ENCODE measurements around the gene ANKLE1.
"Not testable (repeated sequence)": the region's sequence is repeated elsewhere in the genome, so short reads cannot be mapped to it uniquely, and the experiment has no call there.

The ANKLE1 gene

DNA sequence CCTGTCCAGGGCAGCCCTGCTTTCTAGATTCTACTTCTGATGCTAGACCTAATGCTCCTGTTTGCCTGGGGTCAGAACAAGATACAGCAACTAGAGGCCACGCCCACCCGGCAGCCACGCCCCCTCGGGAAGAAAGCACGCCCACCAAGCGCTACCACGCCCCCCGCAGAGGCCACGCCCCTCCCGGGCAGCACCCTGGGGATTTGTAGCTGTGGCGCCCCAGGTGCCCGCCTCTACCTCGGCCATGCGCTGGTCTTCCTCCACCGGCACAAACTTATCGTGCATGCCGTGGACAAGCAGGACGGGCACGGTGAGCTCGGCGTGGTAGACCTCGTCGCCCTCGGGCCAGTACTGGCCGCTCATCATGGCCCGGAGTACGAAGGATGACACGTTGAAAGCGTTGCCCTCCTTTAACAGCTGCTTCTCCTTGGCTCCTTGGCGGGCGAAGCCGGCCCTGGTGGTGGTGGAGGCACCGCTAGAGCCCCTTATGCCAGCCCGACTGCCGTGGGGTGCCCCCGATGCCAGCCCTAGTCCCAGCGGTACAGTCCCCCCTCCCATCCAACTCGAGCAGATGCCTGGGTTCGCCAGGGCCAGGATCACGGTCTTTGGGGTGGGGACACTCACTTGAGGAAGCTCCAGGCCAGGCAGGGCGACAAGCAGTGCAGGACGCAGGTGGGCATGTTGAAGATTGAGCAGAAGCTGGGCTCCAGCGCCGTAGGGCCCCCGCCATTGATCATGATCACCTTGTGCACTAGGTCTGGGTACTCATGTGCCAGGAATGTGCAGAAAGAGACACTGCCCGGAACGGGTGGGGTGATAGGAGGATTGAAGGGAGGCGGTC, 12.6 kb downstream of the ANKLE1 start:
- Histone ChIP-seq H3K4me3 (ENCODE audit: low read depth, low read length) (no peak overlapping the region), H3K4me1 (ENCODE audit: control insufficient read depth, insufficient read depth, low read length) (no peaks in the 10 kb centered on the region), H3K36me3 (ENCODE audit: control insufficient read depth in 2 of 2, insufficient read depth in 1 of 2, low read length in 2 of 2) (peaks cover 0 to 40% of the 10 kb centered on the region in 2 experiments; a peak in 2 of 3 replicates), H3K27ac (ENCODE audit: extremely low read depth, low read depth, low read length) (no peak overlapping the region), H3K9me3 (ENCODE audit: control insufficient read depth, insufficient read depth, low read depth, low read length) (no peaks in the 10 kb centered on the region)
- TF ChIP-seq KLF10 (tag by site-specific recombination; IDR thresholded peaks at IDR 0.05) (peak; percentile 63; the same call in 1 of the 2 replicates), ZNF660 (tag by site-specific recombination; IDR thresholded peaks at IDR 0.05) (no peak), ZNF600 (tag by site-specific recombination; IDR thresholded peaks at IDR 0.05) (no peak), KLF9 (tag by site-specific recombination; IDR thresholded peaks at IDR 0.05; ENCODE audit: low read depth) (peak; percentile 100), ZNF23 (tag by site-specific recombination; IDR thresholded peaks at IDR 0.05; ENCODE audit: borderline replicate concordance) (no peak), KLF1 (tag by site-specific recombination; IDR thresholded peaks at IDR 0.05) (peak; percentile 72), ZNF658 (tag by site-specific recombination; IDR thresholded peaks at IDR 0.05) (no peak), PRDM1 (tag by site-specific recombination; IDR thresholded peaks at IDR 0.05) (no peak), KLF16 (tag by site-specific recombination; IDR thresholded peaks at IDR 0.05) (peak; percentile 49; the same call in 1 of the 2 replicates), SP3 (tag by site-specific recombination; IDR thresholded peaks at IDR 0.05) (peak; percentile 76), ZSCAN23 (tag by site-specific recombination; IDR thresholded peaks at IDR 0.05) (no peak), SETDB1 (IDR thresholded peaks at IDR 0.05; ENCODE audit: insufficient read length, low read length) (no peak), ZIC2 (tag by site-specific recombination; IDR thresholded peaks at IDR 0.05) (0 out of 2 replicates have a peak, but pooled peaks have one; percentile 17), KLF8 (tag by site-specific recombination; IDR thresholded peaks at IDR 0.05) (peak; percentile 43; the same call in 1 of the 2 replicates), ZNF530 (tag by site-specific recombination; IDR thresholded peaks at IDR 0.05; ENCODE audit: low read depth) (no peak), ZBTB8A (tag by site-specific recombination; IDR thresholded peaks at IDR 0.05) (peak; percentile 18; the same call in 1 of the 2 replicates), ZNF624 (tag by site-specific recombination; IDR thresholded peaks at IDR 0.05) (no peak)
- TF ChIP-seq, protein P1, sequence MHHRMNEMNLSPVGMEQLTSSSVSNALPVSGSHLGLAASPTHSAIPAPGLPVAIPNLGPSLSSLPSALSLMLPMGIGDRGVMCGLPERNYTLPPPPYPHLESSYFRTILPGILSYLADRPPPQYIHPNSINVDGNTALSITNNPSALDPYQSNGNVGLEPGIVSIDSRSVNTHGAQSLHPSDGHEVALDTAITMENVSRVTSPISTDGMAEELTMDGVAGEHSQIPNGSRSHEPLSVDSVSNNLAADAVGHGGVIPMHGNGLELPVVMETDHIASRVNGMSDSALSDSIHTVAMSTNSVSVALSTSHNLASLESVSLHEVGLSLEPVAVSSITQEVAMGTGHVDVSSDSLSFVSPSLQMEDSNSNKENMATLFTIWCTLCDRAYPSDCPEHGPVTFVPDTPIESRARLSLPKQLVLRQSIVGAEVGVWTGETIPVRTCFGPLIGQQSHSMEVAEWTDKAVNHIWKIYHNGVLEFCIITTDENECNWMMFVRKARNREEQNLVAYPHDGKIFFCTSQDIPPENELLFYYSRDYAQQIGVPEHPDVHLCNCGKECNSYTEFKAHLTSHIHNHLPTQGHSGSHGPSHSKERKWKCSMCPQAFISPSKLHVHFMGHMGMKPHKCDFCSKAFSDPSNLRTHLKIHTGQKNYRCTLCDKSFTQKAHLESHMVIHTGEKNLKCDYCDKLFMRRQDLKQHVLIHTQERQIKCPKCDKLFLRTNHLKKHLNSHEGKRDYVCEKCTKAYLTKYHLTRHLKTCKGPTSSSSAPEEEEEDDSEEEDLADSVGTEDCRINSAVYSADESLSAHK (tag by site-specific recombination; IDR thresholded peaks at IDR 0.05) = no peak
- TF ChIP-seq, protein P2, sequence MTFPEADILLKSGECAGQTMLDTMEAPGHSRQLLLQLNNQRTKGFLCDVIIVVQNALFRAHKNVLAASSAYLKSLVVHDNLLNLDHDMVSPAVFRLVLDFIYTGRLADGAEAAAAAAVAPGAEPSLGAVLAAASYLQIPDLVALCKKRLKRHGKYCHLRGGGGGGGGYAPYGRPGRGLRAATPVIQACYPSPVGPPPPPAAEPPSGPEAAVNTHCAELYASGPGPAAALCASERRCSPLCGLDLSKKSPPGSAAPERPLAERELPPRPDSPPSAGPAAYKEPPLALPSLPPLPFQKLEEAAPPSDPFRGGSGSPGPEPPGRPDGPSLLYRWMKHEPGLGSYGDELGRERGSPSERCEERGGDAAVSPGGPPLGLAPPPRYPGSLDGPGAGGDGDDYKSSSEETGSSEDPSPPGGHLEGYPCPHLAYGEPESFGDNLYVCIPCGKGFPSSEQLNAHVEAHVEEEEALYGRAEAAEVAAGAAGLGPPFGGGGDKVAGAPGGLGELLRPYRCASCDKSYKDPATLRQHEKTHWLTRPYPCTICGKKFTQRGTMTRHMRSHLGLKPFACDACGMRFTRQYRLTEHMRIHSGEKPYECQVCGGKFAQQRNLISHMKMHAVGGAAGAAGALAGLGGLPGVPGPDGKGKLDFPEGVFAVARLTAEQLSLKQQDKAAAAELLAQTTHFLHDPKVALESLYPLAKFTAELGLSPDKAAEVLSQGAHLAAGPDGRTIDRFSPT (tag by site-specific recombination; IDR thresholded peaks at IDR 0.05) = peak; percentile 70; the same call in 1 of the 2 replicates
- POLR2A ChIA-PET = interaction anchor here (1.4 to 1.5 kb wide), 2 partner anchors 9 to 11 kb away, joined by 3 read pairs; partner anchors contain the start of genes ABHD8 and MRPL34
- CTCF ChIA-PET = interaction anchor here (0.6 to 1.0 kb wide), 2 partner anchors 10 to 91 kb away, joined by 4 to 5 read pairs; no protein-coding TSS in a partner anchor

DNA sequence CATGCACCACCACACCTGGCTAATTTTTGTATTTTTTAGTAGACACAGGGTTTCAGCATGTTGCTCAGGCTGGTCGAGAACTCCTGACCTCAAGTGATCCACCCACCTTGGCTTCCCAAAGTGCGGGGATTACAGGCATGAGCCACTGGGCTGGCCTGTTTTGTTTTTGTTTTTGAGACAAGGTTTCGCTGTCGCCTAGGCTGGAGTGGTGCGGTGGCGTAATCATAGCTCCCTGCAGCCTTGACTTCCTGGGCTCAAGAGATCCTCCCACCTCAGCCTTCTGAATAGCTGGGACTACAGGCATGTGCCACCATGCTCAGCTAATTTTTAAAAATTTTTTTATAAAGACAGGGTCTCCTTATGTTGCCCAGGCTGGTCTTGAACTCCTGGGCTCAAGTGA, 13.8 kb downstream of the ANKLE1 start:
- H3K9me3 ChIP-seq (ENCODE audit: control insufficient read depth, insufficient read depth, low read depth, low read length); H3K27ac ChIP-seq (ENCODE audit: extremely low read depth, low read depth, low read length); H3K4me3 ChIP-seq (ENCODE audit: low read depth, low read length); H3K4me1 ChIP-seq (ENCODE audit: control insufficient read depth, insufficient read depth, low read length): not testable (repeated sequence)
- peaks cover 0 to 46% of the 10 kb centered on the region in 2 experiments; a peak in 2 of 3 replicates for H3K36me3 ChIP-seq (ENCODE audit: control insufficient read depth in 2 of 2, insufficient read depth in 1 of 2, low read length in 2 of 2)
- POLR2A ChIA-PET = interaction anchor here (1.5 kb wide), 1 partner anchor 7 kb away, joined by 3 read pairs; the partner anchor contains the start of gene ABHD8
- CTCF ChIA-PET = interaction anchor here (2.1 kb wide), 1 partner anchor 90 kb away, joined by 10 read pairs; no protein-coding TSS in a partner anchor

Data from HEK293 (cell line).